Gastrocnemius medialis (tissue), 4 donors: ENCODE results near the gene PFDN1.

ENCODE experiments used
- POLR2A ChIP-seq, 2 donors: fragments of 450-650 bp; IDR thresholded peaks; one replicate each; pipeline ENCODE4 v1.6.1; 2017; ENCODE audit warnings: antibody characterized with exemption in 2 of 2, mild to moderate bottlenecking in 2 of 2, moderate library complexity in 2 of 2
- TF ChIP-seq, protein P1 (sequence below), 5 experiments: fragments of 450-650 bp in 3 of 5; fragments of 200-600 bp in 2 of 5; sonication (generic) in 2 of 5; IDR thresholded peaks in 4 of 5; conservative IDR thresholded peaks in 1 of 5; 1 replicate in 4 of 5; 2 replicates in 1 of 5; pipeline ENCODE4 v1.5.1; 2016 to 2019; ENCODE audit warnings: antibody characterized with exemption in 5 of 5, mild to moderate bottlenecking in 3 of 5, moderate library complexity in 3 of 5

DNA sequence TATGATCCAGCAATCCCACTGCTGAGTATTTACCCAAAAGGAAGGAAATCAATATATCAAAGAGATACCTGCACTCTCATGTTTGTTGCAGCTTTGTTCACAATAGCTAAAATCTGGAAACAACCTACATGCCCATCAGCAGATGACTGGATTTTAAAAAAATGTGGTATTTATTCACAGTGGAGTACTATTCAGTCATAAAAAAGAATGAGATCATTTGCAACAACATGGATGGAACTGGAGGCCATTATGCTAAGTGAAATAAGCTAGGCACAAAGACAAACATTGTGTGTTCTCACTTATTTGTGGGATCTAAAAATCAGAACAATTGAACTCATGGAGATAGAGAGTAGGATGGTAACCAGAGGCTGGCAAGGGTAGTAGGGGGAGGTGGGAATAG, 94.8 kb downstream of the PFDN1 start:
- TF ChIP-seq, protein P1, sequence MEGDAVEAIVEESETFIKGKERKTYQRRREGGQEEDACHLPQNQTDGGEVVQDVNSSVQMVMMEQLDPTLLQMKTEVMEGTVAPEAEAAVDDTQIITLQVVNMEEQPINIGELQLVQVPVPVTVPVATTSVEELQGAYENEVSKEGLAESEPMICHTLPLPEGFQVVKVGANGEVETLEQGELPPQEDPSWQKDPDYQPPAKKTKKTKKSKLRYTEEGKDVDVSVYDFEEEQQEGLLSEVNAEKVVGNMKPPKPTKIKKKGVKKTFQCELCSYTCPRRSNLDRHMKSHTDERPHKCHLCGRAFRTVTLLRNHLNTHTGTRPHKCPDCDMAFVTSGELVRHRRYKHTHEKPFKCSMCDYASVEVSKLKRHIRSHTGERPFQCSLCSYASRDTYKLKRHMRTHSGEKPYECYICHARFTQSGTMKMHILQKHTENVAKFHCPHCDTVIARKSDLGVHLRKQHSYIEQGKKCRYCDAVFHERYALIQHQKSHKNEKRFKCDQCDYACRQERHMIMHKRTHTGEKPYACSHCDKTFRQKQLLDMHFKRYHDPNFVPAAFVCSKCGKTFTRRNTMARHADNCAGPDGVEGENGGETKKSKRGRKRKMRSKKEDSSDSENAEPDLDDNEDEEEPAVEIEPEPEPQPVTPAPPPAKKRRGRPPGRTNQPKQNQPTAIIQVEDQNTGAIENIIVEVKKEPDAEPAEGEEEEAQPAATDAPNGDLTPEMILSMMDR (IDR thresholded peaks at IDR 0.05 in 4 of 5, conservative IDR thresholded peaks at IDR 0.05 in 1 of 5) = no peak
- no peak for TF ChIP-seq POLR2A (IDR thresholded peaks at IDR 0.05)
